Measurements from ENCODE around the gene CD55.

DNA sequence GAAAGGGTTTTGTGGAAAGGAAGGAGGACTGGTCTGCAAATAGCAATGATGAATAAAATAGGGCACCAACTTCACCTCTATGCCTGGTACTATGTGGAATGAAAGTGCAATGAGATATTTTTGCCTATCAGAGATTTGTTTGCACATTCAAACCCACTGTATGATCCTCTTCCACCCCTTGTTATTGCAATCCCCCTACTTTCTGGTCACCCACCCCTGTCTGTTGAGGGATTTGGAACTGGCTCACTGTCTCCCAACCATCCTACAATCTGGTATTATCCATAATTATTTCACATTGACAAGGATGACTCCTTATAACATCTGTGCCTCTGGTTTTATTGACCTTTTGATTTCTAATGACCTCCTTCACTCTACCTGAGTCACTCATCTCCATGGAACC is 42.4 kb downstream of the CD55 start:
- TF ChIP-seq POLR2A (IDR thresholded peaks at IDR 0.05) = no peak
- TF ChIP-seq, protein P1, sequence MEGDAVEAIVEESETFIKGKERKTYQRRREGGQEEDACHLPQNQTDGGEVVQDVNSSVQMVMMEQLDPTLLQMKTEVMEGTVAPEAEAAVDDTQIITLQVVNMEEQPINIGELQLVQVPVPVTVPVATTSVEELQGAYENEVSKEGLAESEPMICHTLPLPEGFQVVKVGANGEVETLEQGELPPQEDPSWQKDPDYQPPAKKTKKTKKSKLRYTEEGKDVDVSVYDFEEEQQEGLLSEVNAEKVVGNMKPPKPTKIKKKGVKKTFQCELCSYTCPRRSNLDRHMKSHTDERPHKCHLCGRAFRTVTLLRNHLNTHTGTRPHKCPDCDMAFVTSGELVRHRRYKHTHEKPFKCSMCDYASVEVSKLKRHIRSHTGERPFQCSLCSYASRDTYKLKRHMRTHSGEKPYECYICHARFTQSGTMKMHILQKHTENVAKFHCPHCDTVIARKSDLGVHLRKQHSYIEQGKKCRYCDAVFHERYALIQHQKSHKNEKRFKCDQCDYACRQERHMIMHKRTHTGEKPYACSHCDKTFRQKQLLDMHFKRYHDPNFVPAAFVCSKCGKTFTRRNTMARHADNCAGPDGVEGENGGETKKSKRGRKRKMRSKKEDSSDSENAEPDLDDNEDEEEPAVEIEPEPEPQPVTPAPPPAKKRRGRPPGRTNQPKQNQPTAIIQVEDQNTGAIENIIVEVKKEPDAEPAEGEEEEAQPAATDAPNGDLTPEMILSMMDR (IDR thresholded peaks at IDR 0.05) = no peak
